GM19240 (cell line): ENCODE data around the gene ANO4.
"Not testable (repeated sequence)": the region's sequence is repeated elsewhere in the genome, so short reads cannot be mapped to it uniquely, and the experiment has no call there.

ENCODE experiments used
- DNase-seq: peaks from one replicate; pipeline ENCODE4 v3.0.0; 2011; ENCODE audit warnings: low spot score; ENCODE audit not compliant: insufficient read length

Gene ANO4

DNA sequence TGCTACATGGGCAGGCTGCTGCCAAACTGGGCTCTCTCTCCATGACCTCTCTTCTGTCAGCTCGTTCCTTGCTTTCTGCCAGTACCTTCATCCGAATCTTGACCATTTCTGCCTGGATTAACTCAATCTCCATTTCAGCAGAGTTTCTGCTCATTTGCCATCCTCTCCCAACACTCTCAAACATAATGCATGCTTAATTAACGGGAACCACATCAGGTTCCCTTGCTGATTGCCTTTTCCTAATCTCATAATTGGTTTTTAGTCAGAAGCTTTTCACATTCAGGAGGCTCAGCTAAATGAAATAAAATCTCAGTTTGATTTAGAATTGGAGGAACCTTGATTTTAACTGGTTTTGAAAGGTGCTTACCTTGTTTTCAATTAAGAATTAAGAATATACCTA lies 288.1 kb downstream of the ANO4 start:
- no peak for DNase-seq

DNA sequence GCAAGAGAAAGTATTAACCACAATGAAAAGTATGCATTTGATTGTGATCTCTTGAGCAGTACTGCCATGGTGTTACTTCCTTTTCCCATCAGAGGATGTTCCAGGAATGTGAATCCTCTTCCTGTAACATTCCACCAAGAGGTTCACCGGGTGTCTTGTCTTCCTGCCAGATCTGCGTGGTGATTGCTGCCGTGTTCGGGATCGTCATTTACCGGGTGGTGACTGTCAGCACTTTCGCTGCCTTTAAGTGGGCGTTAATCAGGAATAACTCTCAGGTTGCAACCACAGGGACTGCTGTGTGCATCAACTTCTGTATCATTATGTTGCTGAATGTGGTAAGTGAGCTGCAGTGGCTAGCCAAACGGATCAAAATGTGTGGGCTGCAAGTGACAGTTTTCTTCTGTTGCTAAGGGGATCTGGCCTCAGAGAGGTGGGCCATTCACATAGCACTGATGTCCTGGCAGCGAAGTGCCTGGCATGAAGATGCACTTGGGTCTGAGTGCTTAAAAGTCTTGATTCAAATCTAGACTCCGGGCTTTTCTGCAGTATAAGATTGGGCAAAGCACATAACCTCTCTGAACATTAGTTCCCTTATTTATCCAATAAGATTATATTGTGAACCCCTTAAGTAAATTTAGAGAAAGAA lies 292.0 kb downstream of the ANO4 start:
- no peak for DNase-seq

DNA sequence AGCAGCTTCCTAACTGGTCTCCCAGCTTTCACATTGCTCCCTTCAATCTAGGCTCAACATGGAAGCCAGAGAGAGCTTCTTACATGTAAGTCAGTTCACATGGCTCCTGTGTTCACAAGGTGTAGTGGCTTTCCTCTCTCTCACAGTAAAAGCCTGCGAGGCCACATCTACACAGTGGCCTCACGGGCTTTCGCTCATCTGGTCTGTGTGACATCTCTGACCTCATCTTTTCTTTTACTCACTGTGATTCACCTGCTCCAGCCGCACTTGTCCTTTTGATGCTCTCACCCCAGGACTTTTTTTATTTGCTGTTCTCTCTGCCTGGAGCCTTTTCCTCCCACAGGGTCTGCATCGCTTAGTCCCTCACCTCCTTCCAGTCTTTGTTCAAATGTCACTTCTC lies 293.3 kb downstream of the ANO4 start:
- DNase-seq, result no peak

DNA sequence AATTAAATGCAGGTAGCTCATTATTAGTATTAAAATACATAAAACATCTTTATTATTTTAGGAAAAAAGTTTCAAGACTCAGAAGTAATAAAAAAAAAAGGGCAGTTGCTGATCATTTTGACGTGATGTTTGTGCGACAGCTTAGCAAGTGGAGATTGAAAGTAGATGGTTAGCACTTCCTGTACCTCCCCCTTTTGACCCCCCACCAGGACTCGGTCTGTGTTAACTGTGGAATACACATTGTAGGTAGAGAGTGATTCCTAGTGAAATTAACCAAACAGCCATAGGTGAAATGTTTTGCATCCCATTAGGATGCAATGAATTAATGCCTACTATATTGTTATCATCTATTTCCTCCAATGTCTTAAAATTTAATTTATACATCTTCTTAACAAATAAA lies 294.7 kb downstream of the ANO4 start:
- DNase-seq, result no peak

DNA sequence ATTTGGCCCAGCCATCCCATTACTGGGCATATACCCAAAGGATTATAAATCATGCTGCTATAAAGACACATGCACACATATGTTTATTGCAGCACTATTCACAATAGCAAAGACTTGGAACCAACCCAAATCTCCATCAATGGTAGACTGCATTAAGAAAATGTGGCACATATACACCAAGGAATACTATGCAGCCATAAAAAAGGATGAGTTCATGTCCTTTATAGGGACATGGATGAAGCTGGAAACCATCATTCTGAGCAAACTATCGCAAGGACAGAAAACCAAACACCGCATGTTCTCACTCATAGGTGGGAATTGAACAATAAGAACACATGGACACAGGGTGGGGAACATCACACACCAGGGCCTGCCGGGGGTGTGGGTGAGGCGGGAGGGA lies 295.6 kb downstream of the ANO4 start:
- not testable (repeated sequence) for DNase-seq

DNA sequence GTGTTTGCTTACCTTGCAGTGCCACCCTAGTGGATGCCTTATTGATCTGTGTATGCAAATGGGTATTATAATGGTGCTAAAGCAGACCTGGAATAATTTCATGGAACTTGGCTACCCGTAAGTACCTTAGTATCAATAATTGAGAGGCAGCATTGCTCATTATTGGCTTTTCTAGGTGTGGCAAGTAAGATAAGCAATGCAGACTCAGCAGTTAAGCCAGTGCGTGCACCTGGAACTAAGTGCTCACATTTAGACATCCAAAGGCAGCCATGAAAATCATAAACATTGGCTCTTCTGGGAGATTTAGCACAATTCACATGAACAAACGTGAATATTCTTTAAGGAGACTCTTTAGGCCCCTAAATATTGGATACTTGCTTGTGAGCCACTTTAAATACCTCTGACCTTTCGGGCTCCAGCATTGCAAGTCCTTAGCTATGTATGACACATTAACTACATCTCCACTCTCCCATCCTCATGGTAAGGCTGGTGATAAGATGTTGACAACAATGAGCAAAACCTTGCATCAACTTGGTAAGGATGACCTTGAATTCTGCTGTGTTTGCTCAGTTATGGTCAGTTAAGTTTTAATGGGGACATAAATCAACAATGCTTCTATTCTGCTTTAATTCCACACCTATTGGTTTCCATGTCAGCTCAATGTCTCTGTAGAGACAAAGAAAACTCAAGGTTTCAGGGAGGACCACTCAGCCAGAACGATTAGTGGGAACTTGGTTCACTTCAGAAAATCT lies 303.4 kb downstream of the ANO4 start:
- no peak for DNase-seq

DNA sequence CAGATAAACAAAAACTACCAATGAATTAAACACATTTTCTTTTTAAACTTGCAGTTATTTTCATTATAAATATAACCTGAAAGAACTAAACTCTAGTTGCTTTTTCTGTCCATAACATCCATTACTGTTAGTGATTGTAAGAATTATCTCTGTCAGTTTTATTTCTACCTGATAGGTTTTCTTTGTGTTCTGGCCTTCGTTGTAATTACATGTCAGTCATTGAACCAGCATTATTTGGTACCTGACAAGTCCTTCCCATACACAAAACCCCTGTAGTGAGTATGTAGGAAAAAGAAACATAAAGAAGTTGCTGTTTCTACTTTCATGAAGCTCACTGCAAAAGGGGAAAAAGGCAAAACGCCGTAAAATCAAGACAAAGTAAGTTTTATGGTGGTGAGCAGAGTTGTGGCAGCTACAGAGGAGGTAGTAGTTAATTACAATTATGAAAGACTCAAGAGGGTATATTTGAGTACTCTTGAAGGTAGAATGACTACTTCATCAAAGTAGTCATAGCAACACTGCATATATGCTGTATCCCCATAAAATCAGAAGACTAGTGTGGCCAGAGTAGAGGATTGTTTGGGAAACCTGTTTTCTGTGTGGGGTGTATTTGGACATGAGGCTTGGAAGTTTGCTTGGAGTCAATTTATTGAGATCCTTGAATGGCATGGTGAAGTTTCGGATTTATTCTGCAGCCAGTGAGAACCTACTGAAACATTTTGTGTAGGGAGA lies 312.6 kb downstream of the ANO4 start:
- no peak for DNase-seq

DNA sequence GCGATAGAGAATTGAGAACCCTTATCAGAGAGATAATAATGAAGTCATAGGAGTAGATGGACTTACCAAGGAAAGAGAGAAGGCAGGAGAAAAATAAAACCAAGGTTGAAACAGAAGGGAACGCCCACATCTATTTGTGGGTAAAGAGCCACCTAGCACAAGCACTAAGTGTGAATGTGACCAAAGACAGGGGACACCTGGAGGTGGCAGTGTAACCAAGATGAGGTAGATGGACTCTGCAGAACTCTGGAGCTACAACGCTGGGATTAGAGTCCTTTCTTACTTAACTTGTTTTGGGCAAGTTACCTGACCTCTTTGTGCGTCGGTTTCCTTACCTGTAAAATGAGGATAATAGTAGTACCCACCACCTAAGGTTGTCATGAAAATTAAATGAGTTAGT lies 313.6 kb downstream of the ANO4 start:
- DNase-seq, result no peak

DNA sequence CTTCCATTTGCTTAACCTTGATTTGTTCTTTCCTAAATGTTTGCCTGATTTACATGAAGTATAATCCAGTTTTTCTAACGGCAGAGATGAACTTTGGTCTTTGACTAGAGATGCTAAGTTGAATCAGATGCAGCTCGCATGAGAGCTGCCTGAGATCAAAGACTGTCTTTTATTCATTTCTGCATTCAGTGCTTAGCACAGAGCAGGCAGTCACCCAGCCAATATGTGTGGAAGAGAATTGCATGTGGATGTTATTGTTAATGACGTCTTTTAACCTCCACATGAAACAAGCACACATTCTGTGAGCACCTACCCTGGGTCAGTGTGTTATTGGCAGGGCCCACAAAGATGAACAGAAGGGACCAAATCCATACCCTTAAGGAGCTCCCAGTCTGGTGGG lies 316.3 kb downstream of the ANO4 start:
- DNase-seq, result no peak

DNA sequence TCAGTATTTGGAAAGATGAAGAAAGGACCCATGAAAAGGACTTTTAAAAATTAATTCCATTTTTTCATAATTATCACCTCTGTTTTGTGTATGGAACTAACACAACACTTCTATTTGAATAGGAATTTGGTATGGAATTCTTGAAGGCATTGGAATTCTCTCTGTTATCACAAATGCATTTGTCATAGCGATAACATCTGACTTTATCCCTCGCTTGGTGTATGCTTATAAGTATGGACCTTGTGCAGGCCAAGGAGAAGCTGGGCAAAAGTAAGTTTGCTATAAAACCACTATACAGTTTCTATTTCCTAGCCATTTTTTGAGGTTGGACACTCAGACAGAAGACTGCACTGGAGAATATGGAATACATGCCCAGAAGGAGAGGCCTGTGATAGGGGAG lies 316.9 kb downstream of the ANO4 start:
- no peak for DNase-seq

DNA sequence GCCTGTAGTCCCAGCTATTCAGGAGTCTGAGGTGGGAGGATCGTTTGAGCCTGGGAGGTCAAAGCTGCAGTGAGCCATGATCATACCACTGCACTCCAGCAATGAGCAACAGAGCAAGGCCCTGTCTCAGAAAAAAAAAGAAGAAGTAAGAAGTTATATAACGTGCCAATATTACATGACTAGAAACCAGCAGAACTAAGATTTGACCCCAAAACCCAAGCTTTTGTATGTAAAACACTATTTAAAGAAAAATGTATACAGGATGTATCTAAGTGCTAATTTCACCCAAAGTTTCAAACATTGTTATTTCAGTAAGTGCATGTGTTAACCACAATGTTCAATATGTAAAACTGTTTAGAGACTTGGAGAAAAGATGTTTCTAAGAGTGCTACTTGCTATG lies 320.8 kb downstream of the ANO4 start:
- DNase-seq, result no peak

DNA sequence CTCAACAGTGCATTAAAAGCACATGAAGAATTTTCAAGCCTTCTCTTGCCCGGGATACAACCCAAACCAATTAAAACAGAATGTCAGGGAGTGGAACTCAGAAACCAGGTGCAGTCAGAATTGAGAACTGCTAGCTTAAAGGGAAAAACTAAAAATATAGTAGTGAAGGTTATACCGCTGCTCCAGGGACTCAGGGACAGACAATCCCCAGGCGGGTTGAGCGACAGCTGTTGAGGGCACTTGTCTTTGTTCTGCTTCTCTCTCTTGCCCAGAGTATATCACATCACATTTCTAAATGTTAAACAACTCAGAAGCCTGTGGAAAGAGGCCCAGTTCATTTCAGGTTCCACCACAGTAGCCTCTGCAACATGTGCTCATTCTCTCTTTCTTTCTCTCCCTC lies 322.3 kb downstream of the ANO4 start:
- no peak for DNase-seq

DNA sequence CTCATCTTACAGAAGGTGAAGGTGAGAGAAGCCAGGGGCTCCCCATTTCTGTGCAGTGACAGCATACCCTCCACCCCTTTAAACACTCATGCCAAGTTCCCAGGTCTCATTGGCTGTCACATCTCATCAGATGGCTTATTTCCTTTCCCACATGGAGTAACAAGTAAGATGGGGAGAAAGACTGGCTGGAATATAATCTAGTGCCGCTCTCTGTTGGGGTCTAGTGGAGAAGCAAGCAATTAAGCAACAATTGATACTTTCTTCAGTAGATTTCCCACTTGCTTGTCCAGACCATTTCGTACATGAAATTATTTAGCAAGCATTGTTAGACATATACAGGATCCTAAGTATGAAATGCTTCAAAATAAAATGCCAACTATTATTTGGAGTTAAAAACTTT lies 323.3 kb downstream of the ANO4 start:
- DNase-seq, result no peak

DNA sequence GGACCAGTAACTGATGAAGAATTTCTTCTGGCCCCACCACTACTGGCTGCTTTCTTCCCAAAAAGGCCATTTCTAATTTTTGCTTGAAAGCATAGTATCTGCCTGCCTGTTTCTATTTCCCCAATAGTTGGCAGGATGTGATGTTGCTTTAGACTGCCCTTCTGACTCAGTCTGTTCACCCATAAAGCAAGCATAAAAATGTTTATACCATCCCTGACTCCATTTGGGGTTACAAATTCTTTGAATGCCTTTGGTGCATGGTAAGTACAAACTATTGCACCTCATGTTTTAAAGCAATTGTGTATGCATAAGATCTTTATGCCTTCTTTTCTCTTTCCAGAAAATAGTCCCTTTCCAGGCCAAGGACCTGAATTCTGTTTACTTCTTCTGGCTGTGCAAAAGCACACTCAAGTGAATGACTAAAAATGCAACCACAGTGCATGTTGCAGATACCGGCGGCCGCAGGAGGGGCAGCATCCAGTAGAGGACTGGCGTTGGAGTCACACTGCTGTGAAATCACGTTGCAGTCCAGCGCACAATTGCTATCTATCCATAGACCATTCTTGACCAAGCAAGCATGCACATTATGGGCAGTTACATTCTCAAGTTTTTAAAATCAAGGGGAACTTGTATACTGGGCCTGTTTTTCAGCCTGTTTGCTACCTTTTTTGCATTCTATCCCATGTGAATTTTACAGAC lies 333.1 kb downstream of the ANO4 start:
- DNase-seq, result no peak

DNA sequence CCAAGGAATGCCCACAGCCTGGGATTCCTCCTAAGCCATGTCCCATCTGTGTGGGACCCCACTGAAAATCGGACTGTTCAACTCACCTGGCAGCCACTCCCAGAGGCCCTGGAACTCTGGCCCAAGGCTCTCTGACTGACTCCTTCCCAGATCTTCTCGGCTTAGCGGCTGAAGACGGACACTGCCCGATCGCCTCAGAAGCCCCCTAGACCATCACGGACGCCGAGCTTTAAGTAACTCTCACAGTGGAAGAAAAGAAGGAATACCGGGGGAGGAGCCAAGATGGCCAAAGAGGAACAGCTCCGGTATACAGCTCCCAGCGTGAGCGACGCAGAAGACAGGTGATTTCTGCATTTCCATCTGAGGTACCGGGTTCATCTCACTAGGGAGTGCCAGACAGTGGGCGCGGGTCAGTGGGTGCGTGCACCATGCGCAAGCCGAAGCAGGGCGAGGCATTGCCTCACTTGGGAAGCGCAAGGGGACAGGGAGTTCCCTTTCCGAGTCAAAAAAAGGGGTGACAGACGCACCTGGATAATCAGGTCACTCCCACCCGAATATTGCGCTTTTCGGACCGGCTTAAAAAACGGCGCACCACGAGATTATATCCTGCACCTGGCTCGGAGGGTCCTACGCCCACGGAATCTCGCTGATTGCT lies 351.3 kb downstream of the ANO4 start:
- not testable (repeated sequence) for DNase-seq

DNA sequence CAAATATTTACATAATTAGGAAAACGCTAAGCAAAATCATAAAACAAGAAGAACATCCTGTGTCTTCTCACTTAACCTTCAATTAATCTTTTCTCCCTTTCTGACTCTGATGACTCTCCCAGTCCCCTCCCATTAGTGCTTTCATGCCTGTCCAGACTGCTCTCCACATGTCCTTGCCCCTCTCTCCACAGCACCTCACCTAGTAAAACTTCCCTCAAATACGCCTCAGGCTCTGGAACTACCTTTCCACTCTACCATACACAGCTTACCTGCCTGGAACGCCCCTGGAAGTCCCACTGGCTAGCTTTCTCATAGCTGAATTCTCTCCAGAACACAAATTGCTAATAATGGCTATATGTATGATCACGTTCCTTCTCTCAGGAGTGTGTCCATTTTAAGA lies 370.7 kb downstream of the ANO4 start:
- DNase-seq, result no peak

DNA sequence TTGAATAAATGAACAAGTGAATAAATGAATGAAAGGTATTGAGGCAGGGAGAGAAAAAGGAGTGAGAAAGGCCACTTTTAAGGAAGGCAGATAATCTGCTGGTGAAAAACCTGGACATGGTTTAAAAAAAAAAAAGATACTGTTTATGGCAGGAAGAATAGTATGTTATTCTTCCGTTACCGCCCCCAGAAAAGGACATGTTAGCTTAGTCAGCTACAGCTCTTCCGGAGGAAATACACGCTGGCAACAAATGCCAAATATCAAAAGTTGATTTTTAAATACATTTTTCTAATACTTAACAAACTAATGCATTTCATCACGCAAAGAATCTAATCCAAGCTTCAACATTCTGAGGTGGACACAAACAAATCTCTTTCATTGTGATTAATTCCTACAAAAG lies 372.3 kb downstream of the ANO4 start:
- no peak for DNase-seq

DNA sequence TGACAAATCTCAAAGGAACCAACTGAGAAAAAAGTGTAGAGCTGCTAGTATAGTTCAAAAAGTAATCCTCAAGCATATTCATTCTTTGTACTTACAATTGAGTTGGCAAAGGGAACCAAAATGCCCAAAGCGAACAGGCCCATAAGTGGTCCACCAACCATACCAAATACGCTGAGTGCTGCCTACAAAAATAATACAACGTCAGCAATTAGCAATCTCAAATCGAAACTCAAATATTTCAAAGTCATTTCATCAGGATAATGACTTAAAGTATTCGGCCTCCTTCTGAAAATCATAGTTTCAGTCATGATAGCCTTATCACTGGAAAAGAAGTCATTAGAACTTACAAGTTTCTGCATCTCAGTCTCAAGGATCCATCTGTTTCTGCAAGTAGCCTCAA lies 373.4 kb downstream of the ANO4 start:
- DNase-seq, result no peak

DNA sequence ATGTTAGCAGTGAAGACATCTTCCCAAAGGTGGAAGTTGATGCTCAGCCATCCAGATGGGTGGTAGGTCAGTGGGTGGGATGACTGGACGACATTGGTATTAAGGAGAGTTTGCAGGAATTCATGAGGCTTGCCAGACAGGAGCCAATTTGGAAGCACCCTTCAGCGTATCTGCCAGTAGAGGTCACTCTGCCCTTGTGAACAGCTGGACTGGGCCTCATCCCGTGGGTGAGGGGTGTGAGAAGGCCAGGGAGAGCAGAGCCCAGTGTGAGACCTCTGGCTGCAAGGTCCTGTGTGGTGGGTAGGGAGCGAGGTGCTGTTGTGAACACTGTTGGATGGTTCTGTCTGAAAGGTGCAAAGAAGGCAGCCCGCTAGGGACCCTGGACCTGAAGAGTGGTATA lies 377.7 kb downstream of the ANO4 start:
- no peak for DNase-seq

DNA sequence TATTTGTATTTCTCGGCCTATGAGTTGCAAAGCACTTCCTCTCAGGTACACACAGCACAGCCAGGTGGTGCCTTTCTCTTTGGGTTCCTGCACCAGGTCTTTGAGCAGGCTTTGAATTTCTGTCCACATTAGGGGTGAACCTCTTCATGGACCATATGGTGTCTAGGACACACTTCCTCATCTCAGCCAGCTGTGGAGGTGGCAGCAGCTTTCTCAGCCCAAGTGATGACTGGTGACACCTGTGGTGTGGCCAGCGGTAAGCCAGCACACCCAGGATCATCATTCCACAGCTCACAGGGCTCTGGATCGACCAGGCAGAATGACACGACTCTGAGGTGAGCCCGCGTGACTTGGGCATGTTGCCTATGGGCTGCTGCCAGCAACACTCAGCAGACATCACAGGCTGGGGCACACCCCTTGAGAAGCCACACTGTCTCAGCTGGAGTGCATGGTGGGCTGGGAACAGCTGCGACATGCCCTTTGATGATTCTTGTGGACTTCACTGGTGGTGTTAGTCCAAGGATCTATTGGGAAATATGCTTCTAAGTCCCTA lies 378.7 kb downstream of the ANO4 start:
- DNase-seq, result no peak

DNA sequence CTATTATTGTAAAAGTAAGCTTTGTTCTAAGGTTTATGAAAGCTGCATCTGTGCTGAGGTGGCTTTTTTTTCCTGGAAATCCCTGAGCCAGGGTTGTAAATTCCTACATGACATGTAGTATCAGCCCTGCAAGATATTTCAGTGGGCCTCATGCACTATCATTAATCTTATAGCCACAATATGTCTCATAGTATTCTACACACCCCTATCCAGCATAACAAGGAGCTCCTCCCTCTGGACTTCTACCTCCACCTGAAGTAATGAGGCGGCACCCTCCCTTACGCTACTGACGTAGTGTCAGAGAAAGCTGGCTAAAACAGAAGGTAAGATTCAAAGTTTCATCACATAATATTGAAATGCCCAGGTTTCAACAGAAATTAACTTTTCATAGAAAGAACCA lies 380.0 kb downstream of the ANO4 start:
- DNase-seq, result no peak
